ENCODE data around the gene PLVAP. TPM values are rescaled to one million over a fixed set of nuclear protein-coding genes. Genes with fewer than 3 reads are reported as not detected.

PLVAP gene
- total and polyA plus RNA-seq, 4 donors = 4.0 to 411 (median 195) TPM

- Histone ChIP-seq H3K27ac (ENCODE audit: low read depth in 1 of 2, low read length in 2 of 2) (no peak within 1 kb of the TSS), H3K9me3 (ENCODE audit: control insufficient read depth, low read length) (no peaks in the 10 kb centered on the region), H3K27me3 (ENCODE audit: control insufficient read depth in 1 of 2, insufficient read depth in 2 of 2, low read length in 1 of 2) (no peaks in the 10 kb centered on the region), H3K36me3 (ENCODE audit: control insufficient read depth in 1 of 2, insufficient read depth in 2 of 2, low read length in 1 of 2) (no peaks in the 10 kb centered on the region), H3K4me1 (ENCODE audit: control insufficient read depth in 1 of 2, insufficient read depth in 2 of 2, low read length in 2 of 2) (no peaks in the 10 kb centered on the region), H3K4me3 (ENCODE audit: low read length in 2 of 2) (peak within 1 kb of the TSS; percentile 46 to 53)
- intact Hi-C loops (cut with DNase I) = loop anchor here in 1 of 2 donors (5.0 kb wide), 1 partner anchor 133 kb away; no protein-coding TSS in a partner anchor
- ATAC-seq (ENCODE audit: low FRiP score) (peak; percentile 87), DNase-seq (peak; percentile 99 to 100)
- WGBS, 2 donors = 1 to 2% methylated on average over 61 to 86 of the region's 86 CpGs
Observed at GRCh38 chr19:17334414-17335409, 42.4 kb downstream of the PLVAP start, which contains the start of gene ANO8. ANO8 (minus strand) TSS chr19:17334855; CDS start chr19:17334670, 185 bp downstream.

DNA sequence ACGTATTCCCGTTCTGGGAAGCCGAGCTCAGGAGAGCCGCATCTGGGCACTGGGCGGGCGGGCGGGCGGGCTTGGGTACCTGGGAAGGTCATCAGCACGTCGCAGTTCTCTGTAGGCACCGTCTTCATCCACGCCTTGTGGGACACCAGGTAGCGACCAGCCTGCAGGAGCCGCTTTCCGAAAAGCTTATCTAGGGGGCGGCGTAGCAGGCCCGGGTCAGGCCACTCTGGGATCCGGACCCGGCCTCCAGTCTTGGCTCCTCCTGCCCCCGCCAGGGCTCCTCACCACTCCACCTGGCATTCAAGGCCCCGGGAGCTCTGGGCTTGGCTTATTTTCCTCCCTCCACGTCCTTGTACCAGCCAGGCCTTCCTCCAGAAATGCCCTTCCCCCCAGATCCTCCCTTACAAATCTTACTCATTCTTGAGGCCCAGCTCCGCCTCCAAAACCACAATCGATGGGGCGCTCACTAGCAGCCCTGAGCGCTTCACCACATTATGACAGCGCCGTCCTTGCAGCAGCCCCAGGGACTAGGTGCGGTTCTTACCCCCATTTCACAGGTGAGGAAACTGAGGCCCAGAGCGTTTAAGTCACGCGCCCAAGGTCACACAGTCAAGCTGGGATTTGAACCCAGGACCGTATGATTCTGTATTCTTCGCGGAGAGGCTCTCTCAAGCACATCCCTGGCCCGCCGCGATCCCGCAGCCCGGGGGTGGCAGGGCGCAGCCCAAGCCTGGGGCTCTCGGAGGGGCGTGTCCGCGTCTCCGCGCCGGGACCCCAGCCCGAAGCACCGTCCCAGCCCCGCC lies 43.3 kb downstream of the PLVAP start:
- intact Hi-C loops (cut with DNase I) = no loop called here
- DNase-seq (peak; percentile 74 to 80), ATAC-seq (ENCODE audit: low FRiP score) (no peak)
- H3K4me1 ChIP-seq (ENCODE audit: control insufficient read depth in 1 of 2, insufficient read depth in 2 of 2, low read length in 2 of 2) = no peaks in the 10 kb centered on the region
- H3K27me3 ChIP-seq (ENCODE audit: control insufficient read depth in 1 of 2, insufficient read depth in 2 of 2, low read length in 1 of 2) = no peaks in the 10 kb centered on the region
- H3K27ac ChIP-seq (ENCODE audit: low read depth in 1 of 2, low read length in 2 of 2) = no peak overlapping the region
- no peaks in the 10 kb centered on the region for H3K36me3 ChIP-seq (ENCODE audit: control insufficient read depth in 1 of 2, insufficient read depth in 2 of 2, low read length in 1 of 2)
- 41 to 42% methylated on average over 52 of the region's 52 CpGs for WGBS, 2 donors
- H3K4me3 ChIP-seq (ENCODE audit: low read length in 2 of 2) = peak overlapping the region in 1 of 2 donors; percentile 53
- no peaks in the 10 kb centered on the region for H3K9me3 ChIP-seq (ENCODE audit: control insufficient read depth, low read length)

DNA sequence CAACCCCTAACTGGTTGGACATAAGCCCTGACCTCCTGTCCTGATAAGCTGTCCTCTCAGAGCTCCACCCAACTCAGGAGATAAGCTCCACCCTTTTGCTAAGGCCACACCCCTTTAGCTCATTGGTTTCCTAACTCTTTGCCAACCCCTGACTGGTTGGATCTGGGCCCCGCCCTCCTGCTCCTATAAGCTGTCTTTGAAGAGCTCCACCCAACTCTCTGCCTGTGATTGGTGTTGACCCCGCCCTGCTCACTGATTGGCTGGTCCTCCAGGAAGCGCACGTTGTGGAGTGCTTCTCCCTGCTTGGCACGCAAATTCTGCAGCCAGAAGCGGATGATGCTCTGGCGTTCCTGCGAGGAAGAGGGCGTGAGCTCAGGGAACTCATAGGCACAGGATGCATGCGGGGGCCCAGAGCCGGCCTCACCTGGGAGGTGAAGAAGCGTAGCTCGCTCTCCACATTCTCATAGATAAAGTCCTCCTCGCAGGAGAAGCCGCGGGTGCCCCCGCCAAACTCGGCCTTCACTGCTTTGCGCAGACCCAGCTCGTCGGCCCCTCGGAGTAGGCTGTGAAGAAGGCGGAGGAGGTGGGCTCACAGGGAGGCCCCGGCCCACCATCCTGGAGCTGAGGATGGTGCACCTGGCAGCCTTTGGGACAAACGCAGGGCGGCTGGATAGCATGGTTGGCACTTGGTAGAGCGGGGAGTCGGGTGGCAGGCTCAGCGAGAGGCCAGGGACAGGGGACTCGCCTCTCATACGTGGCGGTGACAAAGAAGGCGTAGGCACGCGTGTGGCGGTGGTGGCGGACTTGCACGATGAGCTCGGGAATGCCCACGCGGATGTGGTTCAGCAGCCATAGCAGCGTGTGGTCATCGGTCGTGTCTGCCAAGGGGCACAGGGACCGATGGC lies 44.2 kb downstream of the PLVAP start:
- DNase-seq (peak; percentile 52 to 77), ATAC-seq (ENCODE audit: low FRiP score) (no peak)
- Histone ChIP-seq H3K27ac (ENCODE audit: low read depth in 1 of 2, low read length in 2 of 2) (no peak overlapping the region), H3K36me3 (ENCODE audit: control insufficient read depth in 1 of 2, insufficient read depth in 2 of 2, low read length in 1 of 2) (no peaks in the 10 kb centered on the region), H3K27me3 (ENCODE audit: control insufficient read depth in 1 of 2, insufficient read depth in 2 of 2, low read length in 1 of 2) (no peaks in the 10 kb centered on the region), H3K9me3 (ENCODE audit: control insufficient read depth, low read length) (no peaks in the 10 kb centered on the region), H3K4me3 (ENCODE audit: low read length in 2 of 2) (no peak overlapping the region), H3K4me1 (ENCODE audit: control insufficient read depth in 1 of 2, insufficient read depth in 2 of 2, low read length in 2 of 2) (no peaks in the 10 kb centered on the region)
- intact Hi-C loops (cut with DNase I) = no loop called here
- 96 to 97% methylated on average over 41 to 45 of the region's 45 CpGs for WGBS, 2 donors

GRCh38 chr19:17332360-17332676 lies 44.8 kb downstream of the PLVAP start:
- ATAC-seq (ENCODE audit: low FRiP score) (no peak), DNase-seq (no peak)
- Histone ChIP-seq H3K36me3 (ENCODE audit: control insufficient read depth in 1 of 2, insufficient read depth in 2 of 2, low read length in 1 of 2) (no peaks in the 10 kb centered on the region), H3K4me1 (ENCODE audit: control insufficient read depth in 1 of 2, insufficient read depth in 2 of 2, low read length in 2 of 2) (no peaks in the 10 kb centered on the region), H3K27me3 (ENCODE audit: control insufficient read depth in 1 of 2, insufficient read depth in 2 of 2, low read length in 1 of 2) (no peaks in the 10 kb centered on the region), H3K27ac (ENCODE audit: low read depth in 1 of 2, low read length in 2 of 2) (no peak overlapping the region), H3K4me3 (ENCODE audit: low read length in 2 of 2) (no peak overlapping the region), H3K9me3 (ENCODE audit: control insufficient read depth, low read length) (no peaks in the 10 kb centered on the region)
- WGBS, 2 donors = 88 to 91% methylated on average over 8 of the region's 8 CpGs
- intact Hi-C loops (cut with DNase I) = no loop called here

GRCh38 chr19:17331045-17331558 lies 46.0 kb downstream of the PLVAP start:
- H3K27ac ChIP-seq (ENCODE audit: low read depth in 1 of 2, low read length in 2 of 2) = no peak overlapping the region
- ATAC-seq (ENCODE audit: low FRiP score) (no peak), DNase-seq (no peak)
- WGBS, 2 donors = 90 to 94% methylated on average over 13 of the region's 13 CpGs
- H3K36me3 ChIP-seq (ENCODE audit: control insufficient read depth in 1 of 2, insufficient read depth in 2 of 2, low read length in 1 of 2) = no peaks in the 10 kb centered on the region
- H3K9me3 ChIP-seq (ENCODE audit: control insufficient read depth, low read length) = no peaks in the 10 kb centered on the region
- H3K4me3 ChIP-seq (ENCODE audit: low read length in 2 of 2) = no peak overlapping the region
- no peaks in the 10 kb centered on the region for H3K27me3 ChIP-seq (ENCODE audit: control insufficient read depth in 1 of 2, insufficient read depth in 2 of 2, low read length in 1 of 2)
- intact Hi-C loops (cut with DNase I) = no loop called here
- H3K4me1 ChIP-seq (ENCODE audit: control insufficient read depth in 1 of 2, insufficient read depth in 2 of 2, low read length in 2 of 2) = no peaks in the 10 kb centered on the region

- no peak for DNase-seq
- ATAC-seq (ENCODE audit: low FRiP score) = no peak
- no peaks in the 10 kb centered on the region for H3K9me3 ChIP-seq (ENCODE audit: control insufficient read depth, low read length)
- no peaks in the 10 kb centered on the region for H3K36me3 ChIP-seq (ENCODE audit: control insufficient read depth in 1 of 2, insufficient read depth in 2 of 2, low read length in 1 of 2)
- intact Hi-C loops (cut with DNase I) = no loop called here
- no peak overlapping the region for H3K27ac ChIP-seq (ENCODE audit: low read depth in 1 of 2, low read length in 2 of 2)
- H3K27me3 ChIP-seq (ENCODE audit: control insufficient read depth in 1 of 2, insufficient read depth in 2 of 2, low read length in 1 of 2) = no peaks in the 10 kb centered on the region
- WGBS, 2 donors = 94% methylated on average over 24 of the region's 24 CpGs
- H3K4me3 ChIP-seq (ENCODE audit: low read length in 2 of 2) = no peak overlapping the region
- no peaks in the 10 kb centered on the region for H3K4me1 ChIP-seq (ENCODE audit: control insufficient read depth in 1 of 2, insufficient read depth in 2 of 2, low read length in 2 of 2)
Observed at GRCh38 chr19:17330262-17331044, 46.7 kb downstream of the PLVAP start.

DNA sequence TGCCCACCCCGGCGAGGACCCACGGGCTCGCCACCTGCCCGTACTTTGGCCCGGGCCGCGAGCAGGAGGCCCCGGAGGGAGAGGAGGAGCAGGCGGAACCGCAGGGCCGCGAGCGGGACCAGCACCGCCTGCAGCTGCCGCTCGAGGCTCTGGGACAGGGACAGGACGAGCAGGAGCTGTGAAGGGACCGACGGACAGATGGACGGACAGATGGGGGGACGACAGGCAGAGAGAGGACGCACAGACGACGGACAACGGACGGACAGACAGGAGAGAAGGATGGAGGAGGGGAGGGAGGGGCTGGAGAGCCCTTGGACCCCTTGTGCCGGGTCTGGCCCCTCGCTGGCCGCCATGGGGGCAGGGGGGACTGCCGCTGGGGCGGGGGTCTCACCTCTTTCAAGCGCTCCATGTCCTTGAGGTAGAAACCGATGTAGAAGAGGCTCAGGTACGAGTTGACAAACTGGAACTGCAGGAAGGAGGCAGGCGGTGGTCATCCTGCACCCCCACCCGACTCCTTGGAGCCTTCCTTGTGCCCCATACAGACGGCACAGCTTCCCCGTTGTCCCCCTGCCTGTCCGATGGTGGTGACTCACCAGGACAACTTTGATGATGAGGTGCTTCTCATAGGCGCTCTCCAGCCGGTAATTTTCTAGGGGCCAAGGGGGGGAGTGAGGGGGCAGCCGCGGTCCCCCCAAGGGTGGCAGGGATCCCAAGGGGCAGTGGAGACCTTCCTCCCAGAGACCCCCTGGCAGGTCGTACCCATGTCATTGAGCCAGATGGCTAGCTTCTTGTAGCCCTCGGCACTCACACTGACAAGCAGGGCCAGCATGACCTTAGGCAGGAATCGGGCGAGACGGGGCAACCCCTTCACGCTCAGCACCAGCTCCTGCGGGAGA lies 47.5 kb downstream of the PLVAP start:
- no peak for ATAC-seq (ENCODE audit: low FRiP score)
- intact Hi-C loops (cut with DNase I) = no loop called here
- H3K4me1 ChIP-seq (ENCODE audit: control insufficient read depth in 1 of 2, insufficient read depth in 2 of 2, low read length in 2 of 2) = no peaks in the 10 kb centered on the region
- H3K27me3 ChIP-seq (ENCODE audit: control insufficient read depth in 1 of 2, insufficient read depth in 2 of 2, low read length in 1 of 2) = no peaks in the 10 kb centered on the region
- 84% methylated on average over 51 of the region's 51 CpGs for WGBS, 2 donors
- no peaks in the 10 kb centered on the region for H3K36me3 ChIP-seq (ENCODE audit: control insufficient read depth in 1 of 2, insufficient read depth in 2 of 2, low read length in 1 of 2)
- no peak overlapping the region for H3K4me3 ChIP-seq (ENCODE audit: low read length in 2 of 2)
- DNase-seq = no peak
- H3K9me3 ChIP-seq (ENCODE audit: control insufficient read depth, low read length) = no peaks in the 10 kb centered on the region
- no peak overlapping the region for H3K27ac ChIP-seq (ENCODE audit: low read depth in 1 of 2, low read length in 2 of 2)

All from aorta (tissue), 5 donors.